BE2C (cell line): ENCODE measurements around the gene MBLAC1.

Source experiments
- DNase-seq: peaks from one replicate; pipeline ENCODE4 v3.0.0-alpha.2; 2020
- H3K27me3 ChIP-seq: fragments of 250-450 bp; sonication (Bioruptor Pico); 2 replicates; pipeline ENCODE4 v1.5.1; 2020; ENCODE audit warnings: mild to moderate bottlenecking
- H3K36me3 ChIP-seq: fragments of 250-450 bp; sonication (Bioruptor Pico); 2 replicates; pipeline ENCODE4 v1.5.1; 2020; ENCODE audit warnings: mild to moderate bottlenecking
- H3K4me1 ChIP-seq: fragments of 250-450 bp; sonication (Bioruptor Pico); 2 replicates; pipeline ENCODE4 v1.5.1; 2020
- H3K4me3 ChIP-seq: 2 replicates; pipeline ENCODE4 v1.5.1; 2011; ENCODE audit warnings: low read depth, low read length
- H3K9me3 ChIP-seq: fragments of 250-450 bp; sonication (Bioruptor Pico); 2 replicates; pipeline ENCODE4 v1.5.1; 2020
- TF ChIP-seq, protein P1 (sequence below): IDR thresholded peaks from 2 replicates; pipeline ENCODE4 v1.5.1; 2012; ENCODE audit warnings: mild to moderate bottlenecking, low read depth, low read length

MBLAC1 gene

DNA sequence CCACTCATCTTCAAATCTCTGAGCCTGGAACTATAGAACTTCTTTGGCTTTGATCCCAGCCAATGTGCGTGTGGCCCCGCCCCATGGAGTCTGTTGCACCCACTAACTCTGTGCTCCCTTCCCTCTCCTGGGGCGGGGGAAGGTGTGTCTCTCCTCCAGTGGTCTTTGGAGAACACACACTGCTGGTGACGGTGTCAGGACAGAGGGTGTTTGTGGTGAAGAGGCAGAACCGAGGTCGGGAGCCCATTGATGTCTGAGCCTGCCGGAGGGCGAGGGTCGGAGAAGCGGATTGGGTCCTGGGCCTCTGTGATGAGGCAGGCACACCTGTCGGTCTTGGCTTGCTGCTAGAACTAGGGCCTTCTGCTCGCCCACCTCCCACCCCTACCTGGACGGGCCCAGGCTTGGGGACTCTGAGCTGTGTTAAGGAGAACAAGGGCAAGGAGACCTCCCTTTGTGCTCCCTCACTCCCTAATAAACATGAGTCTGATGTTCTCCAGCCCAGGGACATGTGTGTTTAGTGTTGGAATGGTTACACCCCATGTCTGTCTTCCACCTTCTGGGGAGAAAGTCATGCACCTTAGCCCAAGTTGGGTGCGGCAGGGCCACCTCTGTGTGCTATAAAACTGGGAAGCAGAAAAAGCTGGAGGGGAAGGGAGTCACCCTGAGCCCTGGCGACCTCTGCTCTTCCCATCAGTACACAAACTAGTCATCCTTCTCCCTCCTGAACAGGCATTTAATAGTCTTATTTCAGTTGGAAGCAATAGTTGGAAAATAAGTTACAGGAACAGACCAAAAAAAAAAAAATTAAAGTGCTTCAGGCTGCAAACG, 27.2 kb downstream of the MBLAC1 start:
- TF ChIP-seq, protein P1, sequence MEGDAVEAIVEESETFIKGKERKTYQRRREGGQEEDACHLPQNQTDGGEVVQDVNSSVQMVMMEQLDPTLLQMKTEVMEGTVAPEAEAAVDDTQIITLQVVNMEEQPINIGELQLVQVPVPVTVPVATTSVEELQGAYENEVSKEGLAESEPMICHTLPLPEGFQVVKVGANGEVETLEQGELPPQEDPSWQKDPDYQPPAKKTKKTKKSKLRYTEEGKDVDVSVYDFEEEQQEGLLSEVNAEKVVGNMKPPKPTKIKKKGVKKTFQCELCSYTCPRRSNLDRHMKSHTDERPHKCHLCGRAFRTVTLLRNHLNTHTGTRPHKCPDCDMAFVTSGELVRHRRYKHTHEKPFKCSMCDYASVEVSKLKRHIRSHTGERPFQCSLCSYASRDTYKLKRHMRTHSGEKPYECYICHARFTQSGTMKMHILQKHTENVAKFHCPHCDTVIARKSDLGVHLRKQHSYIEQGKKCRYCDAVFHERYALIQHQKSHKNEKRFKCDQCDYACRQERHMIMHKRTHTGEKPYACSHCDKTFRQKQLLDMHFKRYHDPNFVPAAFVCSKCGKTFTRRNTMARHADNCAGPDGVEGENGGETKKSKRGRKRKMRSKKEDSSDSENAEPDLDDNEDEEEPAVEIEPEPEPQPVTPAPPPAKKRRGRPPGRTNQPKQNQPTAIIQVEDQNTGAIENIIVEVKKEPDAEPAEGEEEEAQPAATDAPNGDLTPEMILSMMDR: no peak
- DNase-seq: no peak
- Histone ChIP-seq H3K4me1 (peaks cover 20% of the 10 kb centered on the region), H3K27me3 (no peaks in the 10 kb centered on the region), H3K4me3 (no peak overlapping the region), H3K9me3 (no peaks in the 10 kb centered on the region), H3K36me3 (peaks cover 26% of the 10 kb centered on the region)

DNA sequence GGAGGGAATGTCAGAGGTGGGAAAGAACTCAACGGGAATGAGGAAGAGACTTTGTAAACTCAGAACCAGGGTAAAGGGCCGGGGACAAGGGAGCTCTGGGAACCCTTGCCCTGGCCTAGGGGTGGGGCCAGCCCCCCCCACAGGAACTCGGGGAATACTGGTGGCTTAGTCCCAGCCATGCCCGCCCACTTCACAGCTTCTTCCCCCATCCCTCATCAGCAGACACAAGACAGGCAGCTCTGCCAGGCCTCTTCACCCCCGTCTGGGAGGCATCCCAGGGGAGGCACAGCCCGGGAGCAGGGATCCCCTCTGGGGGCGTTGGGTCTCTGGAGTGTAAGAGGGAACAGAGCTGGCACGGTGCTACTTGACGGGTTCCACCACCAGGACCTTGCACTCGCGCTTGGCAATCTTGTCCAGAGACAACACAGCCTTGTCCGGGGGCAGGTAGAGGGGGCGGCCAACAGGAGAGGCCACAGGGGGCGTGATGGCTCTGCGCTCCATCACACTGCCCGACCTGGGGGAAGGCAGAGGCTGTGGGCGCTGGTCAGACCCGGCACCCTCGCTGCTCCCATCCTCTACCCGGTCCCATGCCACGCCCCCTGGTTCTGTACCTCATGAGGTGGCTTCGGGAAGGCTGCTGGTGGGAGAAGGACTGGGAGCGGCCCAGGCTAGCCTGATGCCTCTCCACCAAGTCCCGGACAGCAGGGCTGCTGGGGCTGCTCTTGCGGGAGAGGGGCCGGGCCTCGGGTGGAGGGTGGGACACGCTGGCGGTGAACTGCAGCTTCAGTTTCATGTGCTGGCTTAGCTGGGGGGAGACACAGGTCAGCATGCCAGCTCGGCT, 28.1 kb downstream of the MBLAC1 start:
- Histone ChIP-seq H3K9me3 (no peaks in the 10 kb centered on the region), H3K27me3 (no peaks in the 10 kb centered on the region), H3K4me3 (no peak overlapping the region), H3K36me3 (peaks cover 26% of the 10 kb centered on the region), H3K4me1 (peaks cover 20% of the 10 kb centered on the region)
- TF ChIP-seq, protein P1: no peak
- peak; percentile 55 for DNase-seq

- Histone ChIP-seq H3K9me3 (no peaks in the 10 kb centered on the region), H3K4me3 (no peak overlapping the region), H3K4me1 (peaks cover 20% of the 10 kb centered on the region), H3K27me3 (no peaks in the 10 kb centered on the region), H3K36me3 (peaks cover 26% of the 10 kb centered on the region)
- TF ChIP-seq, protein P1: no peak
- DNase-seq: no peak
Observed at GRCh38 chr7:100155553-100156317, 29.0 kb downstream of the MBLAC1 start.

DNA sequence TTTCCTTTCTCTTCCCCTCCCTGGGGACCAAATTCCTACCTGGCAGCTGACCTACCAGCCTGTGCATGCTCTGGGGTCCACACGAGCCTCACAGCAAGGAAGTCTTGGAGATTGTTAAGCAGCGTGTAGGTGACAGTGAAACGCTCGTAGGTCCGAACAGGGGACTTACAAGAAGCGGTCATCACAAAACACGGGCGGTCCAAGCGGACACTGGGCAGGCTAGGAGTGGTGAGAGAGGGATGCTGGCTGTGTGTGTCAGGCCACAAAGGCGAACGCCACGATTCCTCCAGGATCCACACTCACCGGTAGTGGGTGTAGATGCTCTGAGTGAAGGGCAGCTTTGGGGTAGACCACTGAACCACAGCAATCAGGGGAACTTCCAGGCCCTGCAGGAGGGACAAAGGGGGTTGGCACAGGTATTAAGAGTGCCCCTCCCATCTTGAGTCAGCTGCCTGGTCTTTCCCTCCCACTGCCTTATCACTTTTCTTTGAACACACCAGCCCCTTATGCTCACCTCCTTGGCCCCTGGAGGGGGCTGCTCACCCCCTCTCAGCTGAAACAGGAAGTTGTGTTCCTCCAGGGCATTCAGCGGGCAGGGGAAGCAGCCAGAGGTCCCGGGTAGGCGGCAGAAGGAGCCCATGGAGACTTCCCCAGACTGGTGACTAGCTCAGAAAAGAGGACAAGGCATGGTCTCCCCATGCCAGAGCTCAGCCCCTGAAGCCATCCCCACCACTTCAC, 29.7 kb downstream of the MBLAC1 start:
- Histone ChIP-seq H3K4me1 (peaks cover 20% of the 10 kb centered on the region), H3K4me3 (peak overlapping the region; percentile 79), H3K9me3 (no peaks in the 10 kb centered on the region), H3K36me3 (peaks cover 26% of the 10 kb centered on the region), H3K27me3 (no peaks in the 10 kb centered on the region)
- no peak for DNase-seq
- TF ChIP-seq, protein P1: no peak

DNA sequence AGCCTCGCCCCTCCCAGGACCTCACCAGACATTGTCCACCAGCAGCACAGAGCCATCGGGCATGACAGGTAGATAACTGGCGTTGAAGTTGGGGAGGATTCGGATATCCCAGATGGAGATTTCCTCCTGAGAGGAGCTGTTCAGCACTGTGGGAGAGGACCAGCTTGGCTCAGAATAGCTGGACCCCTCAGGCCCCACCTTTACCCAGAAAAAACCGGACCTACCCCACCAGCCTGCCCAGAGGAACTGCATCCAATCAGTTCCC, 30.2 kb downstream of the MBLAC1 start:
- H3K9me3 ChIP-seq: no peaks in the 10 kb centered on the region
- no peaks in the 10 kb centered on the region for H3K27me3 ChIP-seq
- TF ChIP-seq, protein P1: no peak
- peaks cover 26% of the 10 kb centered on the region for H3K36me3 ChIP-seq
- H3K4me3 ChIP-seq: peak overlapping the region; percentile 79
- DNase-seq: no peak
- H3K4me1 ChIP-seq: peaks cover 20% of the 10 kb centered on the region
